Endothelial cell (in vitro differentiated cells): Measurements from ENCODE around the gene NOX3. TPM values are rescaled to one million over a fixed set of nuclear protein-coding genes. Genes with fewer than 3 reads are reported as not detected.

Experiments used
- DNase-seq: peaks from one replicate; pipeline ENCODE4 v3.0.0; 2021; ENCODE audit warnings: low spot score
- H3K27ac Mint-ChIP-seq: one replicate; pipeline ENCODE4 v1.8.0; 2021; ENCODE audit warnings: mixed read lengths, inconsistent platforms; ENCODE audit not compliant: unreplicated experiment
- H3K27me3 Mint-ChIP-seq: one replicate; pipeline ENCODE4 v1.8.0; 2021; ENCODE audit warnings: mild to moderate bottlenecking, moderate library complexity, mixed read lengths, inconsistent platforms; ENCODE audit not compliant: unreplicated experiment
- H3K36me3 Mint-ChIP-seq: one replicate; pipeline ENCODE4 v1.8.0; 2021; ENCODE audit warnings: mild to moderate bottlenecking, low read depth, mixed read lengths, inconsistent platforms; ENCODE audit not compliant: unreplicated experiment
- H3K4me1 Mint-ChIP-seq: one replicate; pipeline ENCODE4 v1.8.0; 2021; ENCODE audit warnings: mild to moderate bottlenecking, mixed read lengths, inconsistent platforms; ENCODE audit not compliant: unreplicated experiment
- H3K4me3 Mint-ChIP-seq: one replicate; pipeline ENCODE4 v1.8.0; 2021; ENCODE audit warnings: mild to moderate bottlenecking, mixed read lengths, inconsistent platforms; ENCODE audit not compliant: unreplicated experiment
- H3K9me3 Mint-ChIP-seq: one replicate; pipeline ENCODE4 v1.8.0; 2021; ENCODE audit warnings: mixed read lengths, inconsistent platforms; ENCODE audit not compliant: unreplicated experiment
- total RNA-seq: library from RNA; stranded (reverse); fragmentation: NEBNext Ultra II Directional; extraction: Animal tissue kit (Norgen Biotek cat#: 25700); gene quantifications from one replicate; pipeline ENCODE4 v1.2.1, GENCODE V29; 2021; ENCODE audit not compliant: unreplicated experiment
- TF ChIP-seq, protein P1 (sequence below): fragments of 200-600 bp; sonication (generic); IDR thresholded peaks from one replicate; pipeline ENCODE4 v1.5.0; 2021; ENCODE audit warnings: antibody characterized with exemption; ENCODE audit not compliant: unreplicated experiment

Gene NOX3
- total RNA-seq, 1 donor from 2014 or later = not detected

DNA sequence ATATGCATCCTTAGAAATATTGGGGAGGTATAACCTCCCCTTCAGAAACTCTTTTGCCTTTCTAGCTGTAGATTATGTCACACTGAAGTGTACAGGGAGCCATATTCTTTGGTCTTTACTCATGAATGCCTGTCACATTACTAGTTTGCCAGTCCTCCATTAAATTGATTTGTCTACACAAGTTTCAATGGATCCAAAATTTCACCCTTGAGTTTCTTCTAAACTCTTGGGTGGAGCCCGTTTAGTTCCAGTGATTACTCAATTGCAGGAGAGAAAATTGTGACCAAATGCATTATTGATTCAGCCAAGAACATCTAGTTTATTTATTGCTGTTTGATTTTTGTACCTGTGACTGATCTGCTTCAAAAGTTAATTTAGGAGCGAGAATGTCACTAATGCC is 81.0 kb downstream of the NOX3 start:
- DNase-seq = no peak
- Mint-ChIP-seq H3K4me3 (no peak overlapping the region), H3K9me3 (no peaks in the 10 kb centered on the region), H3K27me3 (no peaks in the 10 kb centered on the region), H3K27ac (no peak overlapping the region), H3K4me1 (peaks cover 4% of the 10 kb centered on the region), H3K36me3 (no peaks in the 10 kb centered on the region)
- TF ChIP-seq, protein P1, sequence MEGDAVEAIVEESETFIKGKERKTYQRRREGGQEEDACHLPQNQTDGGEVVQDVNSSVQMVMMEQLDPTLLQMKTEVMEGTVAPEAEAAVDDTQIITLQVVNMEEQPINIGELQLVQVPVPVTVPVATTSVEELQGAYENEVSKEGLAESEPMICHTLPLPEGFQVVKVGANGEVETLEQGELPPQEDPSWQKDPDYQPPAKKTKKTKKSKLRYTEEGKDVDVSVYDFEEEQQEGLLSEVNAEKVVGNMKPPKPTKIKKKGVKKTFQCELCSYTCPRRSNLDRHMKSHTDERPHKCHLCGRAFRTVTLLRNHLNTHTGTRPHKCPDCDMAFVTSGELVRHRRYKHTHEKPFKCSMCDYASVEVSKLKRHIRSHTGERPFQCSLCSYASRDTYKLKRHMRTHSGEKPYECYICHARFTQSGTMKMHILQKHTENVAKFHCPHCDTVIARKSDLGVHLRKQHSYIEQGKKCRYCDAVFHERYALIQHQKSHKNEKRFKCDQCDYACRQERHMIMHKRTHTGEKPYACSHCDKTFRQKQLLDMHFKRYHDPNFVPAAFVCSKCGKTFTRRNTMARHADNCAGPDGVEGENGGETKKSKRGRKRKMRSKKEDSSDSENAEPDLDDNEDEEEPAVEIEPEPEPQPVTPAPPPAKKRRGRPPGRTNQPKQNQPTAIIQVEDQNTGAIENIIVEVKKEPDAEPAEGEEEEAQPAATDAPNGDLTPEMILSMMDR = no peak

- no peak overlapping the region for H3K4me3 Mint-ChIP-seq
- TF ChIP-seq, protein P1 = no peak
- no peak for DNase-seq
- H3K4me1 Mint-ChIP-seq = peaks cover 4% of the 10 kb centered on the region
- no peak overlapping the region for H3K27ac Mint-ChIP-seq
- H3K9me3 Mint-ChIP-seq = no peaks in the 10 kb centered on the region
- H3K36me3 Mint-ChIP-seq = no peaks in the 10 kb centered on the region
- no peaks in the 10 kb centered on the region for H3K27me3 Mint-ChIP-seq
Measured at GRCh38 chr6:155373276-155373675, 82.4 kb downstream of the NOX3 start.

DNA sequence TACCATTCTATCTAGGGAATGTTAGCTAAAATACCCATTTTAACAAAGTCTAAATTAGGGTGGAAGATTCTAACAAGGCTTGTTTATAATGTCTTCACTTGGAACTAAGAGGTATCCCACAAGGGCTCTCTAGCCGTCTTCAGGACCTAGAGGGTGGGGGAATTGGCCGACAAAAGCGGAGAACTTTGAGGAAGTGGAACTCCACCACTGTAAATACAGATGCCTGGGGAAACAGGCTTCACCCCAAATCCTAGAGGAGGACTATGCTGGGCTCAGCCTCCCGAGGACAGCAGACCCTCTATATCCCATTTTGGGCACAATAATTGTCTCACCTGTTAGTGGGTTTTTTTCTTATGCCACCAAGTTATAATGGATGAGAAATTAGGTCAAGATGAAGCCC is 83.4 kb downstream of the NOX3 start:
- DNase-seq = no peak
- H3K4me1 Mint-ChIP-seq = peaks cover 4% of the 10 kb centered on the region
- no peaks in the 10 kb centered on the region for H3K9me3 Mint-ChIP-seq
- no peak overlapping the region for H3K27ac Mint-ChIP-seq
- no peaks in the 10 kb centered on the region for H3K36me3 Mint-ChIP-seq
- no peak overlapping the region for H3K4me3 Mint-ChIP-seq
- TF ChIP-seq, protein P1 = no peak
- H3K27me3 Mint-ChIP-seq = no peaks in the 10 kb centered on the region

- Mint-ChIP-seq H3K9me3 (no peaks in the 10 kb centered on the region), H3K4me1 (peaks cover 4% of the 10 kb centered on the region), H3K4me3 (no peak overlapping the region), H3K27ac (no peak overlapping the region), H3K27me3 (no peaks in the 10 kb centered on the region), H3K36me3 (no peaks in the 10 kb centered on the region)
- TF ChIP-seq, protein P1 = no peak
- no peak for DNase-seq
Measured at GRCh38 chr6:155371230-155371629, 84.4 kb downstream of the NOX3 start.

DNA sequence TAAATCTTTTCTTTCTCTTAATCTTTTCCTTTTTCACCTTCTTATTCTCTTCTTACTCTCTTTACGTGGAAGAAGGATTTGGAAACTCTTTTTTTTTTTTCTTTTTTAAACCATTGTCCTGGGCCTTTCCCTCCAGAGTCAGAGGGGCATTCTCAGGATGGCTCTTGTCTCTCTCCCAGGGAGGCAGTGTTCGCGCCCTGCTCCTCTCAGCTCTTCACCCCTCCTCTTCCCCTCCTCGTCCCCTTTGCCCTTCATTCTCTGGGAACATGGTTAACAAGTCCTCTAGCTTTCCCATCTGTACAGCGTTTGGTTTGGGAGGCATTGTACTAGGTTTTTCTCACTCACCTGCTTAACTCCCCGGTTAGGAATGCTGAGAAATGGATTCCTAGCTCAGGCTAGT is 89.3 kb downstream of the NOX3 start:
- Mint-ChIP-seq H3K4me3 (no peak overlapping the region), H3K9me3 (no peaks in the 10 kb centered on the region), H3K27me3 (no peaks in the 10 kb centered on the region), H3K4me1 (no peaks in the 10 kb centered on the region), H3K36me3 (no peaks in the 10 kb centered on the region), H3K27ac (no peak overlapping the region)
- TF ChIP-seq, protein P1 = no peak
- DNase-seq = no peak
